GM10266 (cell line): Measurements from ENCODE around the gene CYP26A1.
A peak's percentile ranks its signal among the peaks of the same experiment; 100 is the strongest.

Experiments
- DNase-seq: peaks from one replicate; pipeline ENCODE4 v3.0.0; 2012; ENCODE audit errors: extremely low spot score
- CTCF ChIP-seq: IDR thresholded peaks from 2 replicates; pipeline ENCODE4 v1.5.1; 2012; ENCODE audit warnings: mild to moderate bottlenecking, low read depth; ENCODE audit not compliant: control insufficient read depth, insufficient read depth; ENCODE audit errors: missing control alignments

CYP26A1 gene

GRCh38 chr10:93070378-93071176 is 3.1 kb upstream of the CYP26A1 start:
- no peak for TF ChIP-seq CTCF
- no peak for DNase-seq

- no peak for DNase-seq
- TF ChIP-seq CTCF: no peak
Measured at GRCh38 chr10:93071177-93071472, 2.6 kb upstream of the CYP26A1 start.

- DNase-seq: peak; percentile 45
- peak; percentile 8 for TF ChIP-seq CTCF
Measured at GRCh38 chr10:93071674-93072224, 1.9 kb upstream of the CYP26A1 start.

GRCh38 chr10:93072225-93072712 is 1.4 kb upstream of the CYP26A1 start:
- DNase-seq: peak; percentile 42
- no peak for TF ChIP-seq CTCF

- no peak for TF ChIP-seq CTCF
- peak; percentile 33 for DNase-seq
Measured at GRCh38 chr10:93072713-93073538, 767 bp upstream of the CYP26A1 start.

- no peak for TF ChIP-seq CTCF
- DNase-seq: no peak
Measured at GRCh38 chr10:93074147-93074596, 479 bp downstream of the CYP26A1 start.
